HG02870 (cell line): ENCODE data around the gene SPSB3.
"Not testable (repeated sequence)": the region's sequence is repeated elsewhere in the genome, so short reads cannot be mapped to it uniquely, and the experiment has no call there.

Experiments used
- ATAC-seq: cut with Tn5 transposase; IDR thresholded peaks from one replicate; pipeline ENCODE4 v1.9.1; 2021; ENCODE audit warnings: mild to moderate bottlenecking, moderate library complexity; ENCODE audit not compliant: unreplicated experiment

Gene SPSB3

GRCh38 chr16:1744338-1744840 is 38.0 kb downstream of the SPSB3 start:
- no peak for ATAC-seq

- no peak for ATAC-seq
These were observed 38.7 kb downstream of the SPSB3 start for GRCh38 chr16:1743376-1744337.

- ATAC-seq = no peak
These were observed 40.7 kb downstream of the SPSB3 start for GRCh38 chr16:1741553-1742165.

GRCh38 chr16:1740781-1741490 is 41.4 kb downstream of the SPSB3 start:
- ATAC-seq = no peak

- ATAC-seq = no peak
These were observed 42.1 kb downstream of the SPSB3 start for GRCh38 chr16:1740234-1740633.

- ATAC-seq = no peak
These were observed 47.6 kb downstream of the SPSB3 start for GRCh38 chr16:1734816-1735215.

- ATAC-seq = no peak
These were observed 48.2 kb downstream of the SPSB3 start for GRCh38 chr16:1734123-1734522.

- ATAC-seq = not testable (repeated sequence)
These were observed 49.8 kb downstream of the SPSB3 start for GRCh38 chr16:1732551-1732987.

GRCh38 chr16:1732071-1732470 is 50.3 kb downstream of the SPSB3 start:
- no peak for ATAC-seq

- no peak for ATAC-seq
These were observed 50.8 kb downstream of the SPSB3 start for GRCh38 chr16:1731603-1732002.

- no peak for ATAC-seq
These were observed 51.3 kb downstream of the SPSB3 start for GRCh38 chr16:1731073-1731472.

- no peak for ATAC-seq
These were observed 52.9 kb downstream of the SPSB3 start for GRCh38 chr16:1729445-1729844.

- ATAC-seq = no peak
These were observed 53.3 kb downstream of the SPSB3 start for GRCh38 chr16:1729026-1729425.

GRCh38 chr16:1727651-1728624 is 54.4 kb downstream of the SPSB3 start:
- ATAC-seq = no peak
